Panc1 (cell line): ENCODE results near the gene LNX1.

Experiments
- CTCF ChIP-seq: fragments of 450-650 bp; IDR thresholded peaks from 2 replicates; pipeline ENCODE4 v1.5.1; 2017; ENCODE audit warnings: mild to moderate bottlenecking
- POLR2AphosphoS5 ChIP-seq: IDR thresholded peaks from 2 replicates; pipeline ENCODE4 v1.6.1; 2012; ENCODE audit warnings: mild to moderate bottlenecking, low read depth, low read length, moderate library complexity

GRCh38 chr4:53638919-53639318, 47.6 kb upstream of the LNX1 start:
- TF ChIP-seq CTCF (no peak), POLR2AphosphoS5 (no peak)
